Skeletal muscle cell (primary cell): ENCODE data around the gene TCF12.

Experiments used
- DNase-seq: peaks from one replicate; pipeline ENCODE4 v3.0.0-alpha.2; 2010; ENCODE audit warnings: low read depth
- H3K4me3 ChIP-seq: 2 replicates; pipeline ENCODE4 v1.5.1; 2011; ENCODE audit warnings: low read depth, mild to moderate bottlenecking, control low read depth, low read length, moderate library complexity

Gene TCF12

DNA sequence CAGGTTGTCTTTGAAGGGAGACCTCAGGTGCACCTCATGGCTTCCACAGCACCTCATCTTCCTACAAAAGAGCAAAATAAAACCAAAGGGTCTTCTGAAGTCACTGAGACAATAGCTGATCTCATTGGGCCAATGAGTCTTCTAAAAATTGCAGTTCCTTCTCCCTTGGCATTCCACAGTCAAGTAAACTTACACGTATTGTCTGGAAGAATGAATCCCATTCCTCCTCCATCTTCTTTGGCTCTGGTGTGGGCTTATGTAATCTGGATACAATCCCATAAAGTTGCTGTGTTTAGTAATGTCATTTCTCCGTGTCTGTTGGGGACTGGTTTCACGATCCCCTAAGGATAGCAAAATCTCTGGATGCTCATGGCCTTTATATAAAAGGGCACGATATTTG is 372.4 kb downstream of the TCF12 start:
- no peak for DNase-seq
- H3K4me3 ChIP-seq = no peak overlapping the region

GRCh38 chr15:57296473-57297162 is 378.2 kb downstream of the TCF12 start:
- DNase-seq = no peak
- H3K4me3 ChIP-seq = no peak overlapping the region

DNA sequence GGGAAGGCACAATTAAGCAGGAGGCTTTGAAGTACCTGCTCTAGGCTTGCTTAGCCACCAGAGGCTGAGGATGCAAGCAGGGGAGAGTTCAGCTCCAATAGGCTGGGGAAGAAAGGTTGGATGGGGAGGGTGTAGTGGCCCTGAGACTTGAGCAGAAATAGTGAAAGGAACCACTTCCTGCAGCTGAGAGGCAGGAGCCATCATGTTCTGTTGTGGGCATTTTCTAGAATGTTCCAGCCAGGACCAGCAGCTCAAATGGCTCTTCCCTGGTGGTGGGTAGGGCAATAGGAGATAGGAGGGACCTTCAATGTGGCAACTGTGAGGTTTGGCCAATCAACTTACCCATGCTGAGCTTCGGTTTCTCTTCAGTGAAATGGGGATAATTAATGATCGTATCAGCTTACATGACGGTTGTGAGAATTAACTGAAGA is 378.7 kb downstream of the TCF12 start:
- no peak for DNase-seq
- no peak overlapping the region for H3K4me3 ChIP-seq

GRCh38 chr15:57297630-57298029 is 379.2 kb downstream of the TCF12 start:
- H3K4me3 ChIP-seq = no peak overlapping the region
- no peak for DNase-seq

GRCh38 chr15:57298204-57298603 is 379.8 kb downstream of the TCF12 start:
- DNase-seq = no peak
- no peak overlapping the region for H3K4me3 ChIP-seq

- no peak overlapping the region for H3K4me3 ChIP-seq
- no peak for DNase-seq
These were observed 380.6 kb downstream of the TCF12 start for GRCh38 chr15:57298843-57299550.

- H3K4me3 ChIP-seq = no peak overlapping the region
- no peak for DNase-seq
These were observed 382.9 kb downstream of the TCF12 start for GRCh38 chr15:57301307-57301706.

DNA sequence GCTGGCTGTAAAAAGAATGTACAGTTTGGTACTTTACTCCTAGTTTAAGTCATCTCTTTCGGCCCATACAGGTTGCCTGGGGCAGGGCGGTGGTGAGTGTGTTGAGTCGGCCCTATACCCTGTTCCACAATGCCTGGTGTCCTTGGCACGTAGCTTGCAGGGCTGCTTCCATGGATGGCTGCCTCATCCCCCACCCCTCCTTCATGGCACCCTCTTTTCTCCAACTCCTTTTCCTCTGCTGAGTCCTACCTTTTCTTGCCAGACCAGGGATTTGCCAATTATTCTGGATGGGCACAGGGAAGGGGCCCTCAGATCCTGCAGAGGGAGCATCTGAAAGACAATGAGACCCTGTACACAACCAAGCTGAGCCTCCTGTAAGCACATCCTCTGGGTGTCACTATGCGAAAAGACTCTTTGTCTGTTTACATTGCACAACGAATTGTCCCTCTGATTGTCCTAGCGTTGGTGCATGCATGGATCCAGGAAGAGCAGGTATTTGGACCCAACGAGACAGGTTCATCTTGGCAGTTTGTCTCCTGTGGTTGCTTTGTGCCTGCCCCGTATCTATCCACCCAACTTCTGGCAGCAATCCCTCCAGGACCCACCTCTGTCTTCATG is 384.3 kb downstream of the TCF12 start:
- DNase-seq = no peak
- no peak overlapping the region for H3K4me3 ChIP-seq

DNA sequence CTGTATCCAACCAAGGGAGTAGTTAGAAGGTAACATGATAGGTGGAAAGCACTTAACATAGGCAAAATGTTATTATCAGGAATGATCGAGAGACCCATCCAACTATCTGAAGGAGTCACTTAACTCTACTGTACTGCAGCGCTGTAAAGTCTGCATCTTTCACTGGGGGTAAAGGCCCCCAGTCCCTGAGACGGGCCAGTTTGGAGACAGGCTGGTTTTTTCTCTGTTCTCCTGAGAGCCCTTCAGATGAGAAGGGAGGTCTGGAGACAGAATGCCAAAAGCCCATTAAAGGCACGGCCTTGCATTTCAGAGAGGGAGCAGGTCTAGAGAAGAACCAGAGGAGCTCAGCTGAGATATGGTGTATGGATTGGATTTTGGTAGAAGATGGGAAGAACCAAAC is 386.6 kb downstream of the TCF12 start:
- no peak overlapping the region for H3K4me3 ChIP-seq
- DNase-seq = no peak

- peak overlapping the region; percentile 54 for H3K4me3 ChIP-seq
- DNase-seq = no peak
These were observed 387.9 kb downstream of the TCF12 start for GRCh38 chr15:57306161-57306943.

GRCh38 chr15:57306944-57307411 is 388.5 kb downstream of the TCF12 start:
- peak overlapping the region; percentile 54 for H3K4me3 ChIP-seq
- no peak for DNase-seq

GRCh38 chr15:57307527-57308169 is 389.2 kb downstream of the TCF12 start:
- no peak for DNase-seq
- no peak overlapping the region for H3K4me3 ChIP-seq

DNA sequence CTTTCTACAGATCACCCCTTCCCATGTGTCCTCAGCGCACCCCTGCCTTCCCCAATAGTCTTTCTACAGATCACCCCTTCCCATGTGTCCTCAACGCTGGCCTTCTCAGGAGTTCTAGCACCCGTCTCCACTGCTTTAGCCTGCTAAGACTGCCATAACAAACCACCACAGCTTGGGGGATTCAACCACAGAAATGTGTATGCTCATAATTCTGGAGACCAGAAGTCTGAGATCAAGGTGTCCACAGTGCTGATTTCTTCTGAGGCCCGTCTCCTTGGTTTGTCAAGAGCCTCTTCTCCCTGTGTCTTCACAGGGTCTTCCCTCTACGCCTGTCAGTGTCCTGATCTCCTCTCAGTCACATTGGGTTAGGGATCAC is 389.7 kb downstream of the TCF12 start:
- DNase-seq = no peak
- H3K4me3 ChIP-seq = no peak overlapping the region

DNA sequence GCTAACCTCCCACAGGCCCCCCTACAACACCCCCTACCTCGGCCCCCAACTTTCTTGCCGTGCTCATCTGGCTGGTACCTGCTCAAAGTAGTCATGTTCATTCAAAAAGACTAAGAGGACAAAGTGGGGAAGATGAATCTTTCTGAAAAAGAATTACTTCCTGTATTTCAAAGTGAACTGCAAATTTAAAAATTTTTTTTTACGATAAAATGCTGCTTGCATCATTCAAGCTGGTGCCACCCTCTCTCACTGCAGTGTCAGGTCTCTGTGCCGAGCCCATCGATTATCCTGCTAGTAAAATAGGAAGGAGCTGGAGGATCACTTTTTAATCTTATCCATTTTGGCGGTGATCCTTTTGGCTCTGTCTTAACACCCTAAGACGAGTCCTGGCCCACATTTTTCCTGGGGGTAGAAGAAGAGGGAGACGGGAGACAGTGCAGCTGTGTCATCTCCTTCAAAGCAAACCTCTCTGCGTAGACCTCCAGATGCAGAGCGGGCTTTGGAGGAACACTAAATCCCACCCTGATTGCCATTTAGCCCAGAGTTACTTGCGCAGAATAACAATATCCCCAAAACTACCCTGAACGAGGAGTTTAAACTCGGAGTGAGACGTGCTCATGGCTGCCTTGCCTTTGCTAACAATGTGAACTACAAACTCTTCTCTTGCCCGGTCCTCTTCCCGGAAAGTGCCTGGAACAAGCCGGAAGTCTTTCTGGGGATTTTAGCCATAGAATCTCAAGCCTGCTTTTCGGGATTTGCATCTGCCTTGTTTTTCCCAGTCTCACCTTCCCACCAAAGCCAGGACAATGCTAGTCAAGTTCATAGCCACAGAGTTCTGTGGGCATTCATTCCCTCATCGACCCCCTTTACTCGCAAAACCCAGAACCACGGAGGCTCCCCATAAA is 391.7 kb downstream of the TCF12 start:
- no peak overlapping the region for H3K4me3 ChIP-seq
- no peak for DNase-seq

- no peak overlapping the region for H3K4me3 ChIP-seq
- no peak for DNase-seq
These were observed 392.4 kb downstream of the TCF12 start for GRCh38 chr15:57310876-57311275.

DNA sequence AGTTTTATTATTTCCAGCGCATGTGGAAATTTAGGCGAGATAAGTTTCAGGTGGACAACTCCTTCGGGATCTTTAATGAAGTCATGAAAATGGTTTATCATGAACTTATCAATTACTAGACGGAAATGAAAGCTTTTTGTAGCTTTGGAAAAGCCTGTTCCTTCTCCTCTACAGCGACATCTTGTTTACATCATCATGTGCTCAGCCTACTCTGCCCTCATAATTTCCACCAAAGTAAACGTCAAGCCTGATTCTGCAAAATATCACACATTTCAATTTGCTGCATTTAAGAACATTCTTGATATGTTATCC is 393.5 kb downstream of the TCF12 start:
- DNase-seq = no peak
- H3K4me3 ChIP-seq = no peak overlapping the region

GRCh38 chr15:57312318-57313133 is 394.1 kb downstream of the TCF12 start:
- DNase-seq = no peak
- no peak overlapping the region for H3K4me3 ChIP-seq

GRCh38 chr15:57313134-57313483 is 394.7 kb downstream of the TCF12 start:
- H3K4me3 ChIP-seq = no peak overlapping the region

More at GRCh38 chr15:57313134-57313483, 394.7 kb downstream of the TCF12 start:
- no peak for DNase-seq
